CD14-positive monocyte (primary cell): ENCODE results near the gene FPR3. TPM values are rescaled to one million over a fixed set of nuclear protein-coding genes. Genes with fewer than 3 reads are reported as not detected.
A peak's percentile ranks its signal among the peaks of the same experiment; 100 is the strongest.
"Not testable (repeated sequence)": the region's sequence is repeated elsewhere in the genome, so short reads cannot be mapped to it uniquely, and the experiment has no call there.

Experiments
- DNase-seq, 3 donors: peaks; one replicate each; pipeline ENCODE4 v3.0.0-alpha.2; 2011 to 2022
- H2AFZ ChIP-seq: 2 replicates; pipeline ENCODE4 v1.6.0; 2012; ENCODE audit warnings: mild to moderate bottlenecking, low read depth, low read length, inconsistent platforms; ENCODE audit not compliant: insufficient read depth, poor library complexity, severe bottlenecking
- H3K27ac ChIP-seq, 2 donors: 1 replicate in 1 of 2; 2 replicates in 1 of 2; pipeline ENCODE4 v1.5.1; 2012 to 2013; ENCODE audit warnings: low read length in 2 of 2, control low read depth in 1 of 2, inconsistent platforms in 1 of 2, low read depth in 1 of 2, mild to moderate bottlenecking in 1 of 2
- H3K27me3 ChIP-seq, 2 donors: one replicate each; pipeline versions ENCODE4 v1.6.0 to v1.6.1; 2011 to 2013; ENCODE audit warnings: low read length in 2 of 2; ENCODE audit not compliant: control insufficient read depth in 2 of 2, insufficient read depth in 2 of 2
- H3K36me3 ChIP-seq, 2 donors: replicated peaks in 1 of 2; 1 replicate in 1 of 2; 2 replicates in 1 of 2; pipeline versions ENCODE4 v1.5.1 to v1.6.1; 2012 to 2013; ENCODE audit warnings: low read length in 2 of 2, control low read depth in 1 of 2, inconsistent platforms in 1 of 2, mild to moderate bottlenecking in 1 of 2; ENCODE audit not compliant: insufficient read depth in 2 of 2, control insufficient read depth in 1 of 2
- H3K4me1 ChIP-seq, 2 donors: 1 replicate in 1 of 2; 2 replicates in 1 of 2; pipeline versions ENCODE4 v1.5.1 to v1.6.1; 2012 to 2013; ENCODE audit warnings: low read length in 2 of 2, control low read depth in 1 of 2, inconsistent platforms in 1 of 2, mild to moderate bottlenecking in 1 of 2, moderate library complexity in 1 of 2; ENCODE audit not compliant: insufficient read depth in 2 of 2, control insufficient read depth in 1 of 2
- H3K4me2 ChIP-seq: replicated peaks from 2 replicates; pipeline ENCODE3; 2012; ENCODE audit warnings: low read length, moderate library complexity, mild to moderate bottlenecking; ENCODE audit not compliant: poor library complexity, severe bottlenecking; ENCODE audit errors: extremely low read depth
- H3K4me3 ChIP-seq, 3 experiments: fragments of 200-600 bp in 1 of 3; sonication (generic) in 1 of 3; replicated peaks in 1 of 3; 1 replicate in 2 of 3; 2 replicates in 1 of 3; pipeline ENCODE4 v1.5.1; 2011 to 2013; ENCODE audit warnings: low read length in 3 of 3, mild to moderate bottlenecking in 3 of 3, control low read depth in 2 of 3, low read depth in 2 of 3, inconsistent platforms in 1 of 3, moderate library complexity in 1 of 3
- H3K79me2 ChIP-seq: 2 replicates; pipeline ENCODE4 v1.6.0; 2012; ENCODE audit warnings: mild to moderate bottlenecking, control low read depth, inconsistent platforms, low read length, moderate library complexity; ENCODE audit not compliant: insufficient read depth
- H3K9ac ChIP-seq: 2 replicates; pipeline ENCODE4 v1.6.0; 2017; ENCODE audit warnings: low read length, mild to moderate bottlenecking; ENCODE audit not compliant: insufficient read depth, poor library complexity, severe bottlenecking
- H3K9me3 ChIP-seq, 2 donors: replicated peaks in 1 of 2; 1 replicate in 1 of 2; 2 replicates in 1 of 2; pipeline versions ENCODE4 v1.5.1 to v1.6.1; 2012 to 2013; ENCODE audit warnings: low read length in 2 of 2, control low read depth in 1 of 2; ENCODE audit not compliant: control insufficient read depth in 1 of 2, insufficient read depth in 1 of 2
- H4K20me1 ChIP-seq: 2 replicates; pipeline ENCODE4 v1.6.0; 2012; ENCODE audit warnings: mild to moderate bottlenecking, low read length, control low read depth, moderate library complexity; ENCODE audit not compliant: insufficient read depth
- H3K27ac Mint-ChIP-seq, 7 donors: one replicate each; pipeline ENCODE4 v1.8.0; 2020; ENCODE audit warnings: mild to moderate bottlenecking in 7 of 7, mixed read lengths in 7 of 7, moderate library complexity in 6 of 7, inconsistent platforms in 2 of 7
- H3K27me3 Mint-ChIP-seq, 3 donors: one replicate each; pipeline ENCODE4 v1.8.0; 2021 to 2022; ENCODE audit warnings: low read depth in 3 of 3, mild to moderate bottlenecking in 3 of 3, mixed read lengths in 3 of 3, moderate library complexity in 3 of 3, inconsistent platforms in 1 of 3
- H3K36me3 Mint-ChIP-seq, 2 donors: one replicate each; pipeline ENCODE4 v1.8.0; 2020; ENCODE audit warnings: mixed read lengths in 2 of 2, inconsistent platforms in 1 of 2, mild to moderate bottlenecking in 1 of 2
- H3K4me1 Mint-ChIP-seq: one replicate; pipeline ENCODE4 v1.8.0; 2020; ENCODE audit warnings: mild to moderate bottlenecking, mixed read lengths
- H3K4me3 Mint-ChIP-seq, 2 donors: one replicate each; pipeline ENCODE4 v1.8.0; 2020; ENCODE audit warnings: mild to moderate bottlenecking in 2 of 2, mixed read lengths in 2 of 2, moderate library complexity in 1 of 2
- H3K9me3 Mint-ChIP-seq, 7 donors: one replicate each; pipeline ENCODE4 v1.8.0; 2020 to 2022; ENCODE audit warnings: mixed read lengths in 7 of 7, mild to moderate bottlenecking in 6 of 7, moderate library complexity in 6 of 7, inconsistent platforms in 2 of 7
- WGBS: methylation state at CpG from one replicate; pipeline ENCODE4 v1.1.5; 2013; ENCODE audit warnings: missing lambda C conversion rate; ENCODE audit not compliant: insufficient coverage; 5-methylcytosine and 5-hydroxymethylcytosine counted together
- intact Hi-C, 2 donors: fragments of 100-400 bp; cut with micrococcal nuclease; formaldehyde crosslinking; loops; one replicate each; pipeline versions ENCODE4 v1.15.0 to v1.15.1; 2023
- polyA plus RNA-seq, 3 donors: library from polyadenylated mRNA; depleted of rRNA in 1 of 3; unstranded in 2 of 3; stranded (reverse) in 1 of 3; fragments of 300-500 nt in 2 of 3; fragments of >200 nt in 1 of 3; fragmentation: Illumina TruSeq in 2 of 3; gene quantifications; 1 replicate in 2 of 3; 2 replicates in 1 of 3; pipeline ENCODE4 v1.2.3, GENCODE V29; 2012 to 2021
- TF ChIP-seq, protein P1 (sequence below): fragments of 200-600 bp; IDR thresholded peaks from one replicate; pipeline ENCODE4 v1.8.0; 2022; ENCODE audit warnings: antibody characterized with exemption, mild to moderate bottlenecking

Gene FPR3
- polyA plus RNA-seq, 3 donors: 1.4 to 3.8 (median 3.5) TPM

DNA sequence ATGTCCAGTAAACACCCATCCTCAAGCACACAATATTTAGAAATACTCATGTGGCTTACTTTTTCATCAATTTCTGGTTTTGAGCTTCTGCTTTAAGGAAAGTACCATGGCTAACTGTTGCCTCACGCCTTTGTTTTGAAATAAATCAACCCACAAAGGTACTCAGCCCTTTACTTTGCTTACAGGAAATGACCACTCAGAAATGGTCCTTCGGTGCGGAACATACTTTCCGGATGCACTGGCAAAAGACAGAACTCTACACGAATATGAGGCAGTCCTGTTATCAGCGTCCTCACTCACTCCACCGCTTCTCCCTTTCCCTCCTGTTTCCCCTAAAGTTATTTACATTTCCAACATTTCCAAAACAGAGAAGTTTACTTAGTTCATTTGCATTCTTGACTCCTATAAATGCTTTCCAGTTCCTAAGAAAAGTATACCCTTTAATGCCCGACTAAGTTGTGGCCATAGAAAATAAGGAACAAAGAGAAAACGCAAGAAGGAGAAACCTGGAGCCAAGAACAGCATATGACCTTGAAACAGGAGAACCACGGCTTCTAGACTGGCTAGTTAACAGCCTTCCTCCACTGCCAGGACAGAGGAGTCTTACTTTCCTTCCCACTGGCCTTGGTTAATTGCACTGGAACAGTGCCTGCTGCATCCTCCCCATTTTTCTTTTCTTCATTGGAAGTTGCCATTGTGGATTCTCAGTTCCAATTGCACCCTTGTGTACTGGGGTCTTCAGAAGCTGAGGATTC lies 23.4 kb upstream of the FPR3 start:
- Histone ChIP-seq H3K4me3 (peak overlapping the region in 1 of 3 experiments; percentile 56), H3K27ac (peak overlapping the region; percentile 90 to 94), H4K20me1 (no peaks in the 10 kb centered on the region), H2AFZ (no peak overlapping the region), H3K9me3 (peaks cover 14 to 17% of the 10 kb centered on the region in 2 donors), H3K4me1 (peaks cover 58 to 76% of the 10 kb centered on the region in 2 donors), H3K9ac (peak overlapping the region; percentile 20), H3K4me2 (peak overlapping the region; percentile 68), H3K79me2 (peaks cover 45% of the 10 kb centered on the region), H3K27me3 (no peaks in the 10 kb centered on the region), H3K36me3 (peaks cover 21 to 28% of the 10 kb centered on the region in 2 donors)
- TF ChIP-seq, protein P1, sequence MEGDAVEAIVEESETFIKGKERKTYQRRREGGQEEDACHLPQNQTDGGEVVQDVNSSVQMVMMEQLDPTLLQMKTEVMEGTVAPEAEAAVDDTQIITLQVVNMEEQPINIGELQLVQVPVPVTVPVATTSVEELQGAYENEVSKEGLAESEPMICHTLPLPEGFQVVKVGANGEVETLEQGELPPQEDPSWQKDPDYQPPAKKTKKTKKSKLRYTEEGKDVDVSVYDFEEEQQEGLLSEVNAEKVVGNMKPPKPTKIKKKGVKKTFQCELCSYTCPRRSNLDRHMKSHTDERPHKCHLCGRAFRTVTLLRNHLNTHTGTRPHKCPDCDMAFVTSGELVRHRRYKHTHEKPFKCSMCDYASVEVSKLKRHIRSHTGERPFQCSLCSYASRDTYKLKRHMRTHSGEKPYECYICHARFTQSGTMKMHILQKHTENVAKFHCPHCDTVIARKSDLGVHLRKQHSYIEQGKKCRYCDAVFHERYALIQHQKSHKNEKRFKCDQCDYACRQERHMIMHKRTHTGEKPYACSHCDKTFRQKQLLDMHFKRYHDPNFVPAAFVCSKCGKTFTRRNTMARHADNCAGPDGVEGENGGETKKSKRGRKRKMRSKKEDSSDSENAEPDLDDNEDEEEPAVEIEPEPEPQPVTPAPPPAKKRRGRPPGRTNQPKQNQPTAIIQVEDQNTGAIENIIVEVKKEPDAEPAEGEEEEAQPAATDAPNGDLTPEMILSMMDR: no peak
- Mint-ChIP-seq H3K4me3 (peak overlapping the region in 1 of 2 donors; percentile 72), H3K27ac (peak overlapping the region; percentile 93 to 98 (median 97)), H3K4me1 (peaks cover 69% of the 10 kb centered on the region), H3K27me3 (peaks cover 0 to 9% (median 3%) of the 10 kb centered on the region in 3 donors), H3K9me3 (peaks cover 10 to 31% (median 18%) of the 10 kb centered on the region in 7 donors), H3K36me3 (peaks cover 38 to 54% of the 10 kb centered on the region in 2 donors)
- intact Hi-C loops: loop anchor here (2.0 to 10.0 kb wide), 2 partner anchors 35 to 87 kb away; no protein-coding TSS in a partner anchor
- WGBS: 0% methylated on average over 9 of the region's 10 CpGs
- peak; percentile 89 to 97 (median 95) for DNase-seq

DNA sequence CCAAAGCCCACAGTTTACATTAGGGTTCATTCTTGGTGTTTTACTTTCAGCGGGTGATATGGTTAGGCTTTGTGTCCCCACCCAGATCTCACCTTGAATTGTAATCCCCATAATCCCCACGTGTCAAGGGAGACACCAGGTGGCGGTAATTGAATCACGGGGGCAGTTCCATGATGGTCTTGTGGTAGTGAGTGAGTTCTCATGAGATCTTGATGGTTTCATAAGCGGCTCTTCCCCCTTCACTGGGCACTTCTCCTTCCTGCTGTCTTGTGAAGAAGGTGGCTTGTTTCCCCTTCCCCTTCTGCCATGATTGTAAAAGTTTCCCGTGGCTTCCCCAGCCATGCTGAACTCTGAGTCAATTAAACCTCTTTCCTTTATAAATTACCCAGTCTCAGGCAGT lies 22.0 kb upstream of the FPR3 start:
- Histone ChIP-seq H4K20me1 (no peaks in the 10 kb centered on the region), H3K36me3 (peaks cover 15 to 18% of the 10 kb centered on the region in 2 donors), H3K9me3 (peaks cover 14 to 17% of the 10 kb centered on the region in 2 donors), H3K4me2 (no peak overlapping the region), H3K27ac (peak overlapping the region; percentile 90 to 94), H3K4me3 (peak overlapping the region in 1 of 3 experiments; percentile 56), H3K4me1 (peaks cover 50 to 70% of the 10 kb centered on the region in 2 donors), H3K79me2 (peaks cover 31% of the 10 kb centered on the region), H2AFZ (no peak overlapping the region), H3K9ac (no peak overlapping the region), H3K27me3 (no peaks in the 10 kb centered on the region)
- intact Hi-C loops: loop anchor here in 1 of 2 donors (10.0 kb wide), 1 partner anchor 88 kb away; no protein-coding TSS in a partner anchor
- H3K4me3 Mint-ChIP-seq: peak overlapping the region in 1 of 2 donors; percentile 16
- 0% methylated on average over 1 of the region's 6 CpGs for WGBS
- H3K4me1 Mint-ChIP-seq: peaks cover 64% of the 10 kb centered on the region
- peak overlapping the region; percentile 93 to 98 (median 97) for H3K27ac Mint-ChIP-seq
- peak; percentile 80 to 93 (median 84) for DNase-seq
- H3K9me3 Mint-ChIP-seq: peaks cover 10 to 31% (median 18%) of the 10 kb centered on the region in 7 donors
- H3K27me3 Mint-ChIP-seq: peaks cover 0 to 9% (median 3%) of the 10 kb centered on the region in 3 donors
- TF ChIP-seq, protein P1: no peak
- H3K36me3 Mint-ChIP-seq: peaks cover 26 to 41% of the 10 kb centered on the region in 2 donors

DNA sequence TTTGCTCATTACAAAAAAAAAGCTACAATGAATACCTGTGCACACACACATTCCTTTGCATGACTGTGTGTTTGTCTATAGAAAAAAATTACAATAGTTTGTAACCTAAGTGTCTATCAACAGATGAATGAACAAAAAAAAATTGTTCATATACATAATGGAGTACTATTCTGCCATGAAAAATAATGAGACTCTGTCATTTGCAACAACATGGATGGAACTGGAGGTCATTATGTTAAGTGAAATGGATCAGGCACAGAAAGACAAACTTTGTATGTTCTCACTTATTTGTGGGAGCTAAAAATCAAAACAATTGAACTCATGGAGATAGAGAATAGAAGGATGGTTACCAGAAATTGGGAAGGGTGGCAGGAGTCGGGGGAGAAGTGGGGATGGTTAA lies 18.4 kb upstream of the FPR3 start:
- not testable (repeated sequence) for H3K79me2 ChIP-seq, H3K27me3 Mint-ChIP-seq, H3K9ac ChIP-seq, H3K27ac Mint-ChIP-seq, H3K4me3 ChIP-seq, H3K27me3 ChIP-seq, H3K27ac ChIP-seq, H3K4me2 ChIP-seq, H4K20me1 ChIP-seq, H2AFZ ChIP-seq, H3K4me3 Mint-ChIP-seq, DNase-seq, H3K36me3 ChIP-seq
- no CpG with 5 or more reads among the region's 1 CpG for WGBS
- Mint-ChIP-seq H3K9me3 (peaks cover 10 to 30% (median 18%) of the 10 kb centered on the region in 7 donors), H3K36me3 (peaks cover 6 to 12% of the 10 kb centered on the region in 2 donors), H3K4me1 (peaks cover 68% of the 10 kb centered on the region)
- H3K9me3 ChIP-seq: peaks cover 14 to 17% of the 10 kb centered on the region in 2 donors
- H3K4me1 ChIP-seq: peaks cover 55 to 70% of the 10 kb centered on the region in 2 donors
- intact Hi-C loops: loop anchor here (5.0 to 10.0 kb wide), 4 partner anchors 39 to 109 kb away; no protein-coding TSS in a partner anchor
